Spleen (tissue), 7 donors: ENCODE results near the gene NSD1.

Experiments used
- POLR2A ChIP-seq, 3 donors: fragments of 450-650 bp; IDR thresholded peaks; one replicate each; pipeline ENCODE4 v1.5.1; 2017; ENCODE audit warnings: antibody characterized with exemption in 3 of 3, mild to moderate bottlenecking in 1 of 3
- POLR2AphosphoS5 ChIP-seq, 3 donors: sonication (generic); formaldehyde crosslinking; IDR thresholded peaks; one replicate each; pipeline ENCODE4 v1.5.1; 2017; ENCODE audit warnings: antibody characterized with exemption in 3 of 3
- TF ChIP-seq, protein P1 (sequence below), 11 experiments: fragments of 200-600 bp in 7 of 11; fragments of 450-650 bp in 4 of 11; sonication (generic) in 4 of 11; IDR thresholded peaks in 8 of 11; conservative IDR thresholded peaks in 3 of 11; 1 replicate in 7 of 11; 2 replicates in 4 of 11; pipeline versions ENCODE4 v1.4.0 to v1.8.0; 2016 to 2021; ENCODE audit warnings: antibody characterized with exemption in 11 of 11, inconsistent platforms in 4 of 11, mild to moderate bottlenecking in 1 of 11
- donor health status: DM: no; HTN: no; CAD: no; lungs with moderate emphysema.
- donor health status: DM: no; HTN: no; CAD: no.
- donor health status: DM: no; HTN: no; CAD: no.

DNA sequence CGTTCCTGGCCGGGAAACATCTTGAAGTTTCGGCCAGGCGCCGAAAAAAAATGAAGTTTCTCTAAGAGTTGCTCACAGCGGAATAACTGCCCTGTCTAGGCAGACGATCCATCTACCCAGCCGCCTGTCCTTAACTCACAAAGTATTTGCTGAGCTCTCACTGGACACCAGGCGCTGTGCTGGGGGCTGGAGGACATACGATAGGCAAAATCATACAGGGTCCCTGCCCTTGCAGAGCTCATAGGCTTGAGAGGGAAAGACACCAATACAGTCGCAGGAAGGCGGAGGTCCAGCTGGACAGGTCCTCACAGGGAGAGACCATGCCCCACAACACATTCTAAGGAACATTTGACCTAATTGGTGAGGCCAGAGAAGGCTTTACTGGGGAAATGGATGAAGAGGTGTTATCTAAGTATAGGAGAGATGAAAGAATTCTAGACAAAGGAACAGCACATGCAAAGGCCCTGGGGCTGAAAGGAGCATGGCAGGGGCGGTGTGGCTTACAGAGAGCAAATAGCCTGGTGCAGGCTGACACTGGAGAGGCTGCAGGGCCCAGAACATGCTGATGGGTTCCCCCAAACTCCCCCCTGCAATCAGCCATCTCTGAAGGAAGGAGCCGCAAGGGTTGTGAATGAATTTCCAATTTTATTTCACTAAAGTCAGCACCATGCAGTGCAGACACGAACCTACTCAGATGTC lies 180.1 kb downstream of the NSD1 start:
- TF ChIP-seq, protein P1, sequence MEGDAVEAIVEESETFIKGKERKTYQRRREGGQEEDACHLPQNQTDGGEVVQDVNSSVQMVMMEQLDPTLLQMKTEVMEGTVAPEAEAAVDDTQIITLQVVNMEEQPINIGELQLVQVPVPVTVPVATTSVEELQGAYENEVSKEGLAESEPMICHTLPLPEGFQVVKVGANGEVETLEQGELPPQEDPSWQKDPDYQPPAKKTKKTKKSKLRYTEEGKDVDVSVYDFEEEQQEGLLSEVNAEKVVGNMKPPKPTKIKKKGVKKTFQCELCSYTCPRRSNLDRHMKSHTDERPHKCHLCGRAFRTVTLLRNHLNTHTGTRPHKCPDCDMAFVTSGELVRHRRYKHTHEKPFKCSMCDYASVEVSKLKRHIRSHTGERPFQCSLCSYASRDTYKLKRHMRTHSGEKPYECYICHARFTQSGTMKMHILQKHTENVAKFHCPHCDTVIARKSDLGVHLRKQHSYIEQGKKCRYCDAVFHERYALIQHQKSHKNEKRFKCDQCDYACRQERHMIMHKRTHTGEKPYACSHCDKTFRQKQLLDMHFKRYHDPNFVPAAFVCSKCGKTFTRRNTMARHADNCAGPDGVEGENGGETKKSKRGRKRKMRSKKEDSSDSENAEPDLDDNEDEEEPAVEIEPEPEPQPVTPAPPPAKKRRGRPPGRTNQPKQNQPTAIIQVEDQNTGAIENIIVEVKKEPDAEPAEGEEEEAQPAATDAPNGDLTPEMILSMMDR (IDR thresholded peaks at IDR 0.05 in 8 of 11, conservative IDR thresholded peaks at IDR 0.05 in 3 of 11): no peak
- TF ChIP-seq POLR2AphosphoS5 (IDR thresholded peaks at IDR 0.05) (no peak), POLR2A (IDR thresholded peaks at IDR 0.05) (no peak)
